GM19193 (cell line): ENCODE results near the gene CCL27.

Experiments used
- POLR2A ChIP-seq: IDR thresholded peaks from 4 replicates; pipeline ENCODE4 v1.6.1; 2011; ENCODE audit not compliant: insufficient read depth, insufficient read length; ENCODE audit errors: extremely low read depth

CCL27 gene

GRCh38 chr9:34628656-34629490 is 33.6 kb downstream of the CCL27 start, which contains the start of gene ARID3C:
ARID3C (minus strand) TSS chr9:34629066; CDS start chr9:34628014, 1,052 bp downstream.
- no peak for TF ChIP-seq POLR2A

- no peak for TF ChIP-seq POLR2A
Measured at GRCh38 chr9:34627716-34628655, 34.5 kb downstream of the CCL27 start.

GRCh38 chr9:34625186-34625486 is 37.3 kb downstream of the CCL27 start:
- TF ChIP-seq POLR2A, result no peak

- no peak for TF ChIP-seq POLR2A
Measured at GRCh38 chr9:34624475-34625185, 37.8 kb downstream of the CCL27 start.

GRCh38 chr9:34623374-34624235 is 38.9 kb downstream of the CCL27 start:
- TF ChIP-seq POLR2A, result no peak

- TF ChIP-seq POLR2A, result peak; percentile 80
Measured at GRCh38 chr9:34620061-34620994, 42.1 kb downstream of the CCL27 start, which contains the start of gene DCTN3. DCTN3 (minus strand) TSS chr9:34620495; CDS start chr9:34620464, 31 bp downstream.

- no peak for TF ChIP-seq POLR2A
Measured at GRCh38 chr9:34615132-34615531, 47.3 kb downstream of the CCL27 start.

- TF ChIP-seq POLR2A, result no peak
Measured at GRCh38 chr9:34612788-34613390, 49.6 kb downstream of the CCL27 start.
